ENCODE data around the gene ATMIN.

DNA sequence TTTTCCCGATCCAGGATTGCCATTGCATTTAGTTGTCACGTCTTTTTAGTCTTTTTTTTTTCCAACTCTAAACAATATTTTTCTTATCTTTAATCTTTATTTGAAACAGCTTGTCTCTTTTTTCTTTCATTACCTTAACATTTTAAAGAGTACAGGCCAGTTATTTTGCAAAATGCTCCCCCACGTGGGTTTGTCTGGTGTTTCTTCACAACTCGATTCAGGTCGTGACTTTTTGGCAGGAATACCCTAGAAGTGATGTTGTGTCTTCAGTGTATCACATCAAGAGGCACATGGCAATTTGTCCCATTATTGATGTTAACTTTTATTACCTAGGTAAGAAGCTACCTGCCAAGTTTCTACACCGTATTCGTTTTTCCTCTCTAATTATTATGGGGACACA lies 46.9 kb upstream of the ATMIN start:
- TF ChIP-seq, protein P1, sequence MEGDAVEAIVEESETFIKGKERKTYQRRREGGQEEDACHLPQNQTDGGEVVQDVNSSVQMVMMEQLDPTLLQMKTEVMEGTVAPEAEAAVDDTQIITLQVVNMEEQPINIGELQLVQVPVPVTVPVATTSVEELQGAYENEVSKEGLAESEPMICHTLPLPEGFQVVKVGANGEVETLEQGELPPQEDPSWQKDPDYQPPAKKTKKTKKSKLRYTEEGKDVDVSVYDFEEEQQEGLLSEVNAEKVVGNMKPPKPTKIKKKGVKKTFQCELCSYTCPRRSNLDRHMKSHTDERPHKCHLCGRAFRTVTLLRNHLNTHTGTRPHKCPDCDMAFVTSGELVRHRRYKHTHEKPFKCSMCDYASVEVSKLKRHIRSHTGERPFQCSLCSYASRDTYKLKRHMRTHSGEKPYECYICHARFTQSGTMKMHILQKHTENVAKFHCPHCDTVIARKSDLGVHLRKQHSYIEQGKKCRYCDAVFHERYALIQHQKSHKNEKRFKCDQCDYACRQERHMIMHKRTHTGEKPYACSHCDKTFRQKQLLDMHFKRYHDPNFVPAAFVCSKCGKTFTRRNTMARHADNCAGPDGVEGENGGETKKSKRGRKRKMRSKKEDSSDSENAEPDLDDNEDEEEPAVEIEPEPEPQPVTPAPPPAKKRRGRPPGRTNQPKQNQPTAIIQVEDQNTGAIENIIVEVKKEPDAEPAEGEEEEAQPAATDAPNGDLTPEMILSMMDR (IDR thresholded peaks at IDR 0.05), result no peak
- no peak for TF ChIP-seq EZH2 (IDR thresholded peaks at IDR 0.05)

Data from neural progenitor cell (in vitro differentiated cells).